ENCODE measurements around the gene TRMT112.

TRMT112 gene

GRCh38 chr11:64296830-64297698 lies 20.3 kb downstream of the TRMT112 start:
- DNase-seq (ENCODE audit: extremely low read depth in 1 of 2, low read depth in 1 of 2): no peak

GRCh38 chr11:64296236-64296635 lies 21.1 kb downstream of the TRMT112 start:
- no peak for DNase-seq (ENCODE audit: extremely low read depth in 1 of 2, low read depth in 1 of 2)

- no peak for DNase-seq (ENCODE audit: extremely low read depth in 1 of 2, low read depth in 1 of 2)
Observed at GRCh38 chr11:64295760-64296159, 21.6 kb downstream of the TRMT112 start.

- DNase-seq (ENCODE audit: extremely low read depth in 1 of 2, low read depth in 1 of 2): no peak
Observed at GRCh38 chr11:64294774-64295173, 22.6 kb downstream of the TRMT112 start.

- no peak for DNase-seq (ENCODE audit: extremely low read depth in 1 of 2, low read depth in 1 of 2)
Observed at GRCh38 chr11:64292460-64293254, 24.7 kb downstream of the TRMT112 start.

- no peak for DNase-seq (ENCODE audit: extremely low read depth in 1 of 2, low read depth in 1 of 2)
Observed at GRCh38 chr11:64291752-64292459, 25.5 kb downstream of the TRMT112 start.

- no peak for DNase-seq (ENCODE audit: extremely low read depth in 1 of 2, low read depth in 1 of 2)
Observed at GRCh38 chr11:64291262-64291751, 26.1 kb downstream of the TRMT112 start, which contains the start of gene KCNK4. Gene KCNK4 (plus strand): TSS chr11:64291302. CDS start chr11:64293019, 1,717 bp downstream.

GRCh38 chr11:64290352-64291261 lies 26.8 kb downstream of the TRMT112 start:
- no peak for DNase-seq (ENCODE audit: extremely low read depth in 1 of 2, low read depth in 1 of 2)

- no peak for DNase-seq (ENCODE audit: extremely low read depth in 1 of 2, low read depth in 1 of 2)
Observed at GRCh38 chr11:64289002-64289564, 28.3 kb downstream of the TRMT112 start.

GRCh38 chr11:64288353-64288750 lies 29.0 kb downstream of the TRMT112 start:
- no peak for DNase-seq (ENCODE audit: extremely low read depth in 1 of 2, low read depth in 1 of 2)

GRCh38 chr11:64287676-64288352 lies 29.5 kb downstream of the TRMT112 start:
- DNase-seq (ENCODE audit: extremely low read depth in 1 of 2, low read depth in 1 of 2): no peak

GRCh38 chr11:64286801-64287159 lies 30.6 kb downstream of the TRMT112 start:
- no peak for DNase-seq (ENCODE audit: extremely low read depth in 1 of 2, low read depth in 1 of 2)

- DNase-seq (ENCODE audit: extremely low read depth in 1 of 2, low read depth in 1 of 2): no peak
Observed at GRCh38 chr11:64285885-64286800, 31.2 kb downstream of the TRMT112 start.

GRCh38 chr11:64284962-64285884 lies 32.1 kb downstream of the TRMT112 start, which contains the start of gene GPR137:
Gene GPR137 (plus strand): TSS chr11:64285848. CDS start chr11:64286525, 677 bp downstream.
- DNase-seq (ENCODE audit: extremely low read depth in 1 of 2, low read depth in 1 of 2): peak; percentile 79 to 82

GRCh38 chr11:64284048-64284961 lies 33.1 kb downstream of the TRMT112 start, which contains the start of gene BAD:
Gene BAD (minus strand): TSS chr11:64284665. CDS start chr11:64284368, 297 bp downstream.
- DNase-seq (ENCODE audit: extremely low read depth in 1 of 2, low read depth in 1 of 2): peak; percentile 87 to 91

- no peak for DNase-seq (ENCODE audit: extremely low read depth in 1 of 2, low read depth in 1 of 2)
Observed at GRCh38 chr11:64283092-64283491, 34.3 kb downstream of the TRMT112 start.

Data from stimulated activated CD8-positive, alpha-beta memory T cell treated with anti-CD3 and anti-CD28 coated beads, Interleukin-7, amount 100 ng/mL, for 48 hours (primary cell).